HG03342 (cell line): ENCODE data around the gene FTSJ3.
A peak's percentile ranks its signal among the peaks of the same experiment; 100 is the strongest.

Source experiments
- ATAC-seq: cut with Tn5 transposase; IDR thresholded peaks from one replicate; pipeline ENCODE4 v1.9.1; 2021; ENCODE audit warnings: mild to moderate bottlenecking, moderate library complexity; ENCODE audit not compliant: unreplicated experiment

The FTSJ3 gene

GRCh38 chr17:63790057-63790456 lies 37.4 kb downstream of the FTSJ3 start:
- ATAC-seq: no peak

DNA sequence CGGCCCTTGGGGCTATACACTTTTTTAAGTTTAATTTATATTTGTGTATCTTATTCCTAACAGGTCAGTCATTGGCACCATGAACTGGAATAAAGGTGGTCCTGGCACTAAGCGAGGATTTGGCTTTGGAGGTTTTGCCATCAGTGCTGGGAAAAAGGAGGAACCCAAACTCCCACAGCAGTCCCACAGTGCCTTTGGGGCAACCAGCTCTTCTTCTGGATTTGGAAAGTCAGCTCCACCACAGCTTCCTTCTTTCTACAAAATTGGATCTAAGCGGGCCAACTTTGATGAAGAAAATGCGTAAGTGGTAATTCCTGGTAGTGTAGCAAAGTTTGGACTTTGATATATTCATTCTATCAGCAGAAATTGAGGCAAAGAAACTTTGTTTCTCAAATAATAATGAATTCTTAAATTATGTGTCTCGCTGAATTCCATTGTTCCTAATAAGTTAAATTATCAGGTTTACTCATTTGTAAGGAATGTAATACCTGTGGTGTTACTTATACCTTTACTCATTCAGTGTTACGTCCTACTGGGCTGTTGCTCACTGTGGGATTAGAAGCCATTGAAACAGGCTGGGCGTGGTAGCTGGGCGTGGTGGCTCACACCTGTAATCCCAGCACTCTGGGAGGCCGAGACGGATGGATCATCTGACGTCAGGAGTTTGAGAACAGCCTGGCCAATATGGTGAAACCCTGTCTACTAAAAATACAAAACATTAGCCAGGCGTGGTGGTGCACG lies 40.3 kb downstream of the FTSJ3 start:
- no peak for ATAC-seq

DNA sequence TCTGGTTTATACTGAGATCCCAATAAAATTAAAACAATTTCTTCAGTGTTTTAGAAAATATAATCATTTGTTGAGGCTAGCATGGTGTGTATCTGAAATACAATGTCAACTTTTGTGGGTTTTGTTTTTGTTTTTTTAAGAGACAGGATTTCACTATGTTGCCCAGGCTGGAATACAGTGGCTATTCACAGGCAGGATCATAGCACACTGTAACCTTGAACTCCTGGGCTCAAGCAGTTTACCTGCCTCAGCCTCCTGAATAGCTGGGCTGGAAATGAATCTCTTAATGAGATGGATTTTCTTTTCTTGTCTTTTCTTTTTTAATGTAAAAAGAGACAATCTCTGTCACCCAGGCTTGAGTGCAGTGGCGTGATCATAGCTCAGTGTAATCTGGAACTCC lies 41.3 kb downstream of the FTSJ3 start:
- no peak for ATAC-seq

- no peak for ATAC-seq
Measured at GRCh38 chr17:63785556-63785955, 41.9 kb downstream of the FTSJ3 start.

DNA sequence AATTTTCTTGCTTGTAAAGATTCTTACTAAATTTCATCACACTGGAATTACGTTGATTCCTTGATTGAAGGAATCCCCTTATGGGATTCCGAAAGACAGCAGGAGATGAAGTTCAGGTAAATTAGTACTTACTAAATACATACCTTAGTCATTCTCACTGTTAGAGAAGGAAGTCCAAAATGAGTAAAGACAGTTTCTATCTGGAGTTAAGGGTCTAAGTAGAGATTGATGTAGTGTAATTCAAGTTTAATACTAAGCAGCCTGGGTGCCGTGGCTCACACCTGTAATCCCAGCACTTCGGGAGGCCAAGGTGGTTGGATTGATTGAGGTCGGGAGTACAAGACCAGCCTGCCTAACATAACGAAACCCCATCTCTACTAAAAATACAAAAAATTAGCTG lies 43.9 kb downstream of the FTSJ3 start:
- ATAC-seq: no peak

DNA sequence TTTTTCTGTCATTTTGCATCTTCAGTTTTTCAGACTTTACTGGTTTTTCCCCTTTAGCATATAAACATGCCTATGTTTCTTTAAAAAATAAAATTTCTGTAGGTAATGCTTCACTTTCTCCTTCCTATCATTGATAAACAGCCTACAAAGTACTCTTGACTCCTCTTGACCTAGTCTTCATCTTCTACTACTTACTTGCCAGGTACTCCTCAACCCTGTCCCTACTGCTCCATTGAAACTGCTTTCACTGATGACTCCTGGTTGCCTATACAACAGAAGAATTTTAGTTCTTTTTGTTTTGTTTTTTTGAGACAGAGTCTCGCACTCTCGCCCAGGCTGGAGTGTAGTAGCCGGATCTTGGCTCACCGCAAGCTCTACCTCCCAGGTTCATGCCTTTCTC lies 46.5 kb downstream of the FTSJ3 start:
- no peak for ATAC-seq

- no peak for ATAC-seq
Measured at GRCh38 chr17:63780507-63780906, 47.0 kb downstream of the FTSJ3 start.

DNA sequence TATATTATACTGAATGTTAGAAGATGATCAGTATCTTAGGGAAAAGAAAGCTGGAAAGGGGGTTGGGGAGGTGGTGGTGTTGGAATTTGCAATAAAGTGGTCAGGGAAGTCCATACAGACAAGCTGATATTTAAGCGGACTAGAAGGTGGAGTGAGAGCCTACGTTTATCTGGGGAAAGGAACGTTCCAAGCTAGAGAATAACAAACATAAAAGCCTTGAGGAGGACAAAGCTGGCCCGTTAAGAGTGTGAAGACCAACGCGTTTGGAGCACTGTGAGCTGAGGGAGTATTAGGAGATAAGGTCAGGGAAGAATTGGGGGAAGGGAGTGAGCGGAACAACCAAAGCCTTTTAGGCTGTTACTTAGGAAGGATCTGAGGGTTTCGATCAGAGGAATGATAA lies 52.0 kb downstream of the FTSJ3 start:
- no peak for ATAC-seq

DNA sequence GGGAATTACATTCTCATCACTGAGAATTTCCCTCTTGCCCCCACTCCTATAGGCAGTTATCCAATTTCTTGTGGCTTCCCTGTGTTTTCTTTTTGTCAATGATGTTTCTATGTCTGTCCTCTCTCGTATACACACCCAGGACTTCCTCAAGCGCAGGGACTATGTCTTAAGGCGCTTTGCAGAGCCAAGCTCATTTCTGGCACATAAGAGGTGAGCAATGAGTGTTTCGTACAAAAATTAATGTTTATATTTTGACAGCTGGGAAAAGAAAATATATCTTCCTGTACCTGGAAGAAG lies 52.5 kb downstream of the FTSJ3 start:
- ATAC-seq: no peak

- ATAC-seq: peak; percentile 9
Measured at GRCh38 chr17:63774141-63774968, 53.1 kb downstream of the FTSJ3 start, which contains the start of gene DDX42. Gene DDX42, plus strand, starts transcription at chr17:63774170. Its CDS starts 12,880 bp downstream, at chr17:63787050.

- ATAC-seq: peak; percentile 81
Measured at GRCh38 chr17:63773272-63774140, 54.0 kb downstream of the FTSJ3 start, which contains the start of gene CCDC47. Gene CCDC47, minus strand, starts transcription at chr17:63773597. Its CDS starts 7,422 bp downstream, at chr17:63766175.

GRCh38 chr17:63772801-63773271 lies 54.6 kb downstream of the FTSJ3 start:
- no peak for ATAC-seq
